Activated CD4-positive, alpha-beta T cell treated with anti-CD3 and anti-CD28 coated beads for 1 hour (primary cell): ENCODE results near the gene HSD11B1L.

Experiments
- DNase-seq: peaks from one replicate; pipeline ENCODE4 v3.0.0-alpha.2; 2020

The HSD11B1L gene

DNA sequence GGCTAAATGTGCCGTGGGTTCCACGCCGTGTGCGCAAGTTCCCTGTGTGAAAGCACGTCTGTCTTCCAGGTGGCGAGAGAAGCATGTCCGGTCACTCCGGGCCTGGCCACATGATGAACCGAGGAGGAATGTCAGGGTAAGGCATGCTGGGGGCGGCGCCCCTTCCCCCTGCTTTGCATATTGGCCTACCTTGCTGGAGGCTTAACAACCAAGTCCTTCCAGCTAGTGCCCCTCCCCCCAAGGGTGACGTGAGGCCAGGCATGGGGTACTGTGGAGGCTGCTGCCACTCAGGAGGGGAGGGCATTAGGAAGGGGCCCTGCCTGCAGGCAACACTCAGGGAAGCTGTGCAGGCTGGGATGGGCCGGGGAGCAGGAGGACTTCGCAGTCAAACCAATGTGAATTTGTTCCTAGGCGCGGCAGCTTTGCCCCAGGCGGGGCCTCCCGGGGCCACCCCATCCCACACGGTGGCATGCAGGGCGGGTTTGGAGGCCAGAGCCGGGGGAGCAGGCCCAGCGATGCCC, 13.0 kb upstream of the HSD11B1L start:
- no peak for DNase-seq

DNA sequence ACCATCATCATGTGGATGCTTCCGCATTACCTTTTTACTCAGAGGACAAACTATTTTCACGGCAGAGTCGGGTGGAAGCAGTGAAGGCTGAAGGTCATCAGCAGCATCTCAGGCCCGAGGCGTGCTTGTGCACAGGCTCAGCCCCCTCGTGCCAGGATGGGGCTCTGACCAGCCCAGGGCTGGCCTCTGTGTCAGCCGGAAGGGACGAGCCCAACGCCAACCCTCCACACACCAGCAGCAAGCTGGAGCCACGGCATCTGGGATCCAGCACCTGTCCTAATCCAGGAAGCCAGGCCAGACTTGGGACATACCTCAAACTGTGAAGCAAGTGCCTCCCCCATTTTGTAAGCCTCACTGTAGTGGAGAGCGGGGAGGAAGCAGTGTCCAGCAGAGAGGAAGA, 11.6 kb upstream of the HSD11B1L start:
- DNase-seq: no peak

DNA sequence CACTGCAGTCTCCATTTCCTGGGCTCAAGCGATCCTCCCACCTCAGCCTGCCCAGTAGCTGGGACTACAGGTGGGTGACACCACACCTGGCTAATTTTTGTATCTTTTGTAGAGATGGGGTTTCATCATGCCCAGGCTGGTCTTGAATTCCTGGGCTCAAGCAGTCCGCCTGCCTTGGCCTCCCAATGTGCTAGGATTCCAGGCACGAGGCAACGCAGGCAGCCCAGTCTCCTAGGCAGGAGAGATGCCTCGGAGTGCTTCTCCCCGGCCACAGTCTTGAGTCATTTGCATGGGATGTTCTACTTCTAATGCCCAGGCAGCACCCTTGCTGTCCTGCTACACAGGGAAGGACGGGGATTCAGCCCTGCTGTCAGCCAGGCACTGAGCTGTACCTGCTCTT, 9.2 kb upstream of the HSD11B1L start:
- DNase-seq: no peak

DNA sequence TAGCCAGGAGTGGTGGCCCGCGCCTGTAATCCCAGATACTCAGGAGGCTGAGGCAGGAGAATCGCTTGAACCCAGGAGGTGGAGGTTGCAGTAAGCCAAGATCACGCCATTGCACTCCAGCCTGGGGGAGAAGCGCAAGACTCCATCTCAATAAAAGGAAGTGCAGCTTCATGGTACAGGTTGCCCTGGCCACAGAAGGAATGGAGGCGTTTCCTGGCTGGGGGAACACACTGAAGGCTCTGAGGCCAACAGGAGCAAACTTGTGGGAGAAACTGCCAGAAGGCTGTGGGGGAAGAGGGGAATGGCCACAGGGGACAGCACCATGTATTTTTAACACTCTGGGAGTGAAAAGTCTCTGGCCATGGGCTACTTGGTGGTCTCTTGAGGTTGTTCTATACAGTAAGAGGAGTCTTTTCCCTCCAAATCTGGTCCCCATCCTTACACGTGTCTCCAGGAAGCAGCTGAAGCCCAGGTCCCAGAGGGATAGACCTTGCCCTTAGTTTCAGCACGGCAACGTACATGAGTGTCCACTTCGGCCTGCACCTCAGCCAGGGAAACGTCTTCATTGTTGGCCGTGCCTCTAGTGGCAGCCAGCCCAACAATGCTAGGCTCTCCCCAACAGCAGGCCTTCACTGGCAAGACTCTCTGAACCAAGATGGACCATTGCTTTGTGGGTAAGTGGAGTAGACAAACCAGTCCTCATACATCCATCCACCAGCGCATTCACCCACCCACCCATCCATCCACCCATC, 7.9 kb upstream of the HSD11B1L start:
- DNase-seq: no peak

DNA sequence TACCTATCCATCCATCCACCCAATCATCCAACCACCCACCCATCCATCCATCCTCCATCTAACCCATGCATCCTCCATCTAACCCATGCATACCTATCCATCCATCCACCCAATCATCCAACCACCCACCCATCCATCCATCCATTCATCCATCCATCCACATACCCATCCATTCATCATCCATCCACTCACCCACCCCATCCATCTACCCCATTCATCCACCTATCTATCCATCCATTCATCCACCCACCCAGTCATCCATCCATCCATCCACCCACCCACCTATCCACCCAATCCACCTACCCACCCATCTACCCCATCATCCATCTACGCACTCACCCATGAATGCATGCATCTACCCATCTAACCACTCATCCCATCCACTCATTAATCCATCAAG, 7.1 kb upstream of the HSD11B1L start:
- no peak for DNase-seq

DNA sequence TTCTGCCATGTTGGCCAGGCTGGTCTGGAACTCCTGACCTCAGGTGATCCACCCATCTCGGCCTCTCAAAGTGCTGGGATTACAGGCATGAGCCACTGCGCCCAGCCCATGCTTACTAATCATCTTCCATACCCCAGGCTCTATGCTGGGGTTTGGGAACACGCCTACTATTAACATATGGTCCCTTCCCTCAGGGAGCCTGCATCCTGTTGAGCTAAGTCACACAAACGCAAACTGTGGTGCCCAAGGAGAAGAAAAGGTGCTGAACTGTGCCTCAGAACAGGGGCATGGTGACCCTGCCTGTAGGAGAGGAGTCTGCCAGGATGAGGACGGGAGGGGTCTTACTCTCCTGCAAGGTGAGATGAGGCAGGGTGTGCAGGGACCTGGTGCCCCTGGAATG, 6.1 kb upstream of the HSD11B1L start:
- no peak for DNase-seq

DNA sequence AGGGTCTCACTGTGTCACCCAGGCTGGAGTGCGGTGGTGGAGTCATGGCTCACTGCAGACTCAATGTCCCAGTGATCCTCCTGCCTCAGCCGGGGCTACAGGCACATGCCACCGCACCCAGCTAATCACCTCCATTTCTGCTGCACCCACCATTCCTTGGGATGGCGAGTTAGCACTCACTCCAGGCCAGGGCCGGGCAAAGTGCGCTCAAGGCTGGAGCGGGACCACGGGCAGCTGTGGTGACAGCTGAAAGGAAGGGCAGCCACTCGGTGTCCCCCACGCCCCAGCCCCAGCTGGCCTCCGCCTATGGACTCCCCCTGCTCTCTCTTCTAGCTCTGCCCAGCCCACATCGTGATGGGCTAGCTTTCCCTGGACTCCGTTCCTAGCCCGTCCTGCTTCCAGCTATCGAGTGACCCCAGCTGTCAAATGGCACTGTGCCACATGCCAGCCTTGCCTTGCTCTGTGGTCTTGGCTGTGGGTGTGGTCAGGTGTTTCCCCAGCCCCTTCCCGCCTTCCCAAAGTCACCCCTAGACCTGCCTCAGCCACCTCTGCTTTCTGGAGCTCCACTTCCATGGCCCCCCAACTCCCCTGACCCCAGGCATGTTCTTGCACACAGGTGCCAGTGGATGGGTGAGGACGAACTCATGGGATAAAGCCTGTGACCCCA, 4.6 kb upstream of the HSD11B1L start:
- DNase-seq: no peak

DNA sequence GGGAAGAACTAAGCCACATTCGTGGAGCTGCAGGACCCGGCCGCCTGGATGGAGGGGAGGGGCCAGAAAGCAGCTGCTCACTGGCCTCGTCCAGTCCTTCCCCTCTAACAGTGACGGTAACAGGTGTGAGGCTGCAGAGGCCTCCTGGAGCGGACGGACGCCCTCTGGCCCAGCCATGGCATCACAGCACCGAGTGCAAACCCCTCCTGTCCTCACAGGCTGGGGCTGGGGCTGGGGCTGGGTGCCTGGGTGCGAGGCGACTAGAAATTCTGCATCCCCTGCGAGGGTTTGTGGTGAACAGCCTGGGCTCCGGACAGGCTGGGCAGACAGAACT, 4.1 kb upstream of the HSD11B1L start:
- DNase-seq: no peak

DNA sequence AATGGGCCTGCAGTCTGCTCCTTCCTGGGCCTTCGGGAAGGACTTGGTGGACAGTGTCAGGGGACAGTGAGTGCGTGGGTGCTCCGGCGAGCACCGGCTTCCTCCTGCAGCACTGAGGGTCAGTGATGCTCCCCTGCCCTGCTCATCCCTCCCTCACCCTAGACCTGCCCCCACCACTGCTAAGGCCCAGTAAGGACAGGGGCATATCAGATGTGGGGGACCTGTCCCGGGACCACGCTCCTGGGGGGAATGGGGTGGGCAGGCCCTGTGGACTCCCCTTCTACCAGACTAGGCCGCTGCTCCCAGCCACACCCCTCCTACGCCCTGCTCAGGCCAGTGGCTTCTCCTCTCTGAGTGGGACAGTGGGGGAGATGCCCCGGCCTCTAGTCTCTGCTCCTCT, 3.7 kb upstream of the HSD11B1L start:
- no peak for DNase-seq

DNA sequence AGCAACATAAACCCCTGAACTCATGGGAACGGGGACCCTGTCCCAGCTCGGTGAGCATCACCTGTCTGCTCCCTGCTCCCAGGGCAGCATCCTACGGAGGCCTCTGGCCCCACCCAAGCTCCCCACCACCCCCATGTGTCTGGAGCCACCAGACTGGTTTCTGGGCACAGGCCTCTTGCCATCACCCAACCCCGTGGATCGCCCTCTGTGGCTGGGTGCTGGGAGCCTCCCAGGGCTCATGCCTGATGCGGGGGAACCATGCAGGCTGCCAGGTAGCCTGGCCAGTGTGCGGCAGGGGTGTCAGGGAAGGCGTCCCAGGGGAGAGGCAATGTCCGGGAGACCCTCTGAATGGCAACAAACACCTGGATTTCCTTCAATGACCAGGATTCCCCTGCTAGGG, 3.2 kb upstream of the HSD11B1L start:
- no peak for DNase-seq

DNA sequence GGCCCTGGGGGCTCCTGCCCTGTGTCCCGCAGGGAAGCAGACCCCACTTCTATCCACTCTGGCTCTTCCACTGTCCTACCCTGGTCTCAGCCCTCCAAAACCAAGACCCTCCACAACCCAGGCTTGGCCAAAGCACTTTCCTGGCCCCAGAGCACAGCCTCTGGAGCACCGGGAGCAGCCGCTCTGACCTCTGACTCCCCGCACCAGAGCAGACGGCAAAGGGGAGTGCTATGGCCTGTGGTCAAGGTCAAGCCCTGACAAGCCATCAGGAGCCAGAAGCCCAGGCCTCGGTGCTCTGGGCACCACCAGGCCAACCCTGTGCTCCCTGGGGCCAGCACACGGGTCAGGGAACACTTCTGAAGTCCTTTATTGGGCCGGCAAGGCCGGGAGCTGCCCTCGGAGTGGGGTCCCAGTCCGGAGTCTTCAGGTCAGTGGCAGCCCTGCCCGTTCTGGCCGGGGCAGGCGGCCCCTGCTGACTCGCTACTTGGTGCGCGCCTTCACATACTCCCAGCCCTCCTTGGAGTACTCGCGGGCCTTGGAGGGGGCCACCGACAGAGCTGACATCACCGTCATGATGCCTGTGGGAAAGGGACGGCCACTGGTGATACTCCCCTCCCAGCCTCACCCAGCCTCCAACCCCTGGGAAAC, 2.6 kb upstream of the HSD11B1L start:
- DNase-seq: no peak

DNA sequence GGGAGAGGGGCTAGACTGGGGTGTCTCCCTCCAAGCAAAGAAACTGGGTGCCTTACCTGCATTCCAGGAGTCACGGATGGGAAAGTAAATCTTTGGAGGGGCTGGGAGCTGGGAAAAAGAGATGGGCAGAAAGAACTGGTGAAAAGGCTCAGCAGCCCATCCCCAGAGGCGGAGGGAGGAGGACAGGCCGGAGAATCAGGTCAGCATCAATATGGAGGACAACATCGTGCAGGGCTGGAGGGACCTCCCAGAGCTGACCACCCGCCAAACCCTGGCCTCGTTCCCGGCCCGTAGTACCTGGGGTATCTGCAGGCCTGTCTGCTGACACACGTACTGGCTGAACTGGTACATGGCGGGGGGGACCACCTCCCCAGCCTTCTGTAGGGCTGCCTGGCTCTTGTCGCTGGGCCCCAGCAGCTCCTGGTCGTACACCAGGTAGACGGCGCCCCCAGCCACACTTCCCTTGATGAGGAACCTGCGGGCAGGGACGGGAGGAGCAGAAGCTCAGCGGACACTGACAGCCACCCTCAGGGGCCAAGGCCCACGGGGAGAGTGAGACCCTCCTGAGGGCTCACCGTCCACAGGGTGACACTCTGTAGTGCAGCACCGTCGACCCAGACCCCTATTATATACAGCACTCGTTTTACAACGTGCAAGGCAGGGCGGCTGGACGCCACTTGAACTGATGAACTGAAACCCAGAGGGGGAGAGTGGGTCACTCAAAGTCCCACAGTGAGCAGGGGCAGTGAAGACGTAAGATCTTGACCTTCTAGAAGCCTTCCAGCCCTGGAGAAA, 1.3 kb upstream of the HSD11B1L start:
- DNase-seq: no peak

DNA sequence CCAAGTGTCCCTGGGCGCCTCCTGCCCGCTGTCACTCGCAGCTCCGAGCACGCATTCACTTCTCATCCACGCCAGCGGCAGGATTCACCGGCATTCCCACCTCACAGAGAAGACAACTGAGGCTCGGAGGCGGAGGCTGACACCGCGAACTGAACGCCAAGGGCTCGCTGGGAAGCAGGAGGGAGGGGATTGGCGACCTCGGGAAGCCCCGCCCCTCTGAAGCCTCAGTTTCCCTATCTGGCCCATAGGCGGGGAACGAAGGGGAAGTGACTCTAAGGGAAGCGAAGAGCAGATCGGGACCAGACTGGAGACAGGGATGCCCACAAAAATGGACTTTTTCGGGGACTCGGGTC, 767 bp upstream of the HSD11B1L start:
- DNase-seq: no peak

DNA sequence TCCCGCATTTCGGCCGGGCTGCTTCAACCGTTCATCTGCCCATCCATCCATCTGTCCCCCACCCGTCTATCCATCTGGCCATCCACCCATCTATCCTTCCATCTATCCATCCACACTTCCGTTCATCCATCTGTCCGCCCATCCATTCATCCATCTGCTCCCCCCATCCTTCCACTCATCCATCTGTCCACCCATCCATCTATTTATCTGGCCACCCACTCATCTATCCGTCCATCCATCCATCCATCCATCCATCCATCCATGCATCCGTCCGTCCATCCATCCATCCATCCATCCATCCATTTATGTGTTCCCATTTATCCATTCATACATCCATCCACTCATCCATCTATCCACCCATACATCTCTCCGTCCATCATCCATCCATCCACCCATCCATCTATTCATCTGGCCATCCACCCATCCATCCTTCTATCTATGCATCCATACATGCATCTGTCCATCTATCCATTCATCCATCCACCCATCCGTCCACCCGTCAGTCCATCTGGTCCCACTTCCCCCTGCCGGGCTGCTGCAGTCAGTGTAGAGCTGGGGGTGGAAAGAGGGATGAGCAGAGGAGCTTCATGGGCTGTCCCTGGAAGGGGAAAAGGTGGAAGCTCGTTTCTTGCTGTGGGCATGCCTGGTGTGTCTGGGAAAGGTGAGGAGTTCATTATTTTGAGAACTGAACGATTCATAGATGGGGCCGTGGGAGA, 722 bp downstream of the HSD11B1L start:
- no peak for DNase-seq

DNA sequence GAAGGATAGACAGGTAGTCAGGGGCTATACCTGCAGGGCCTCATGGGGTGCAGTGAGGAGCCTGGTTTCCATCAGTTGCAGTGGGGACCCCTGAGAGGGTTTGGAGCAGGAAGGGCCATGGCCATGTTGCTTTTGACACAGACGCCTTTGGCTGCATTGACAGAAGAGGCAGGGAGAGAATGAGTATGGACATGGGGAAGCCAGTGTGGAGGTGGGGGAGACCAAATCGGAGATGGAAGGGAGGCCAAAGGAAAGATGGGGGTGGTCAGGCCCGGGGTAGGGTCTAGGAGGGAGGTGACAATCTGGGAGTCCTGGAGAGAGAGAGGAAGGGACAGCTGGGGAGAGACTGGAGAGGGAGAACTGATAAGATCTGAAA, 1.3 kb downstream of the HSD11B1L start:
- no peak for DNase-seq

DNA sequence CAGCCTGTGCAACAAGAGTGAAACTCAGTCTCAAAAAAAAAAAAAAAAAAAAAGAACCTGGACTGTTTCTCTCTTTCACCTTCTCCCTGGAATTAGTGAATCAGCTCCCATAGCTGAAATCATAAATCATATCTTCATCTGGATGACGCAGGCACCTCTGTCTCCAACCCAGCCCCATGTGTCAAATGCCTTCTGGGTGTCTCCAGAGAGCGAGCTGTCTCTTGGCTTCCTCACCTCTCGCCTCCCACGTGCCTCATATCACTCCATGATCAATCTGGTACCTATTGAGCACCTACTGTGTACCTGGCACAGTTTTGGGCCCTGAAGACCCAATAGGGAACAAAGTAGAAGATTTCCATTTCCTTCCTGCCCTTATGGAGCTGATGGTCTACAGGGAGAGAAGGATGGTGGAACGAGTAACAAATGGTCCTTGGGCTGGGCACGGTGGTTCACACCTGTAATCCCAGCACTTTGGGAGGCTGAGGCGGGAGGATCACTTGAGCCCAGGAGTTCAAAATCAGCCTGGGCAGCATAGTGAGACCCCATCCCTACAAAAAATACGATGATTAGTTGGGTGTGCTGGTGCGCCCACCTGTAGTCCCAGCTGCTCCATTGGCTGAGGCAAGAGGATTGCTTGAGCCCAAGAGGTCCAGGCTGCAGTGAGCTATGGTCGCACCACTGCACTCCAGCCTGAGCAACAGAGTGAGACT, 2.5 kb downstream of the HSD11B1L start:
- DNase-seq: no peak

DNA sequence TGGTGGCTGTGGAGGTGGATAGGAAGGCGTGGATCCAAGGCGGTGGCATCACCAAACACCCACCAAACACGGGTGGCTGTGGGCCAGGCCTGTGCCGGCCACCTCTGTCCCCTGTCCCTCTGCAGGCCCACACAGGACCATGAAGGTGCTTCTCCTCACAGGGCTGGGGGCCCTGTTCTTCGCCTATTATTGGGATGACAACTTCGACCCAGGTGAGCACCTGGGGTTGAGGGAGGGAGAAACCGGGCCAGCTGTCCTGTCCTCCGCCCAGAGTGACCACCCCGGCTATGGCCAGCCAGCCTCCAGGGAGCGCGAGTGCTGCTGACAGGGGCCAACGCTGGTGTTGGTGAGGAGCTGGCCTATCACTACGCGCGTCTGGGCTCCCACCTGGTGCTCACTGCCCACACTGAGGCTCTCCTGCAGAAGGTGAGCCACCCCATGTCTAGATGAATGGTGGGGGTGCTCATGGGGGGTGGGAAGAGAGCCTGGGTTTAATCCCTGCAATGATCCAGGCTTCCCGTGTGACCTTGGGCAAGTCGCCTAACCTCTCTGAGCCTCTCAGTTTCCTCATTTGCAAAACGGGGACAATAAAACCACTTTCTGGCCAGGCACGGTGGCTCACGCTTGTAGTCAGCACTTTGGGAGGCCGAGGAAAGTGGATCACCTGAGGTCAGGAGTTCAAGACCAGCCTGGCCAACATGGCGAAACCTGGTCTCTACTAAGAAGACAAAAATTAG, 4.0 kb downstream of the HSD11B1L start:
- DNase-seq: no peak

DNA sequence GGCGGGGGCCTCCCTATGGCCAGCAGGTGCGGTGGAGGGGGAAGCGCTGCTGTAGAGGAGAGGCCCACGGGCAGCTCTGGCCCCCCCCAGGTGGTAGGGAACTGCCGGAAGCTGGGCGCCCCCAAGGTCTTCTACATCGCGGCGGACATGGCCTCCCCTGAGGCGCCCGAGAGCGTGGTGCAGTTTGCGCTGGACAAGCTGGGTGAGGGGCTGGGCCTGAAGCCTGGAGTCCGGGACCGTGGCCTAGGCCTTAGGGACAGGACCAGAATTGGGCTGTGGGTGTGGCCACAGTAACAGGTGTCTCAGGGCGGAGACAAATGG, 5.5 kb downstream of the HSD11B1L start:
- DNase-seq: no peak

DNA sequence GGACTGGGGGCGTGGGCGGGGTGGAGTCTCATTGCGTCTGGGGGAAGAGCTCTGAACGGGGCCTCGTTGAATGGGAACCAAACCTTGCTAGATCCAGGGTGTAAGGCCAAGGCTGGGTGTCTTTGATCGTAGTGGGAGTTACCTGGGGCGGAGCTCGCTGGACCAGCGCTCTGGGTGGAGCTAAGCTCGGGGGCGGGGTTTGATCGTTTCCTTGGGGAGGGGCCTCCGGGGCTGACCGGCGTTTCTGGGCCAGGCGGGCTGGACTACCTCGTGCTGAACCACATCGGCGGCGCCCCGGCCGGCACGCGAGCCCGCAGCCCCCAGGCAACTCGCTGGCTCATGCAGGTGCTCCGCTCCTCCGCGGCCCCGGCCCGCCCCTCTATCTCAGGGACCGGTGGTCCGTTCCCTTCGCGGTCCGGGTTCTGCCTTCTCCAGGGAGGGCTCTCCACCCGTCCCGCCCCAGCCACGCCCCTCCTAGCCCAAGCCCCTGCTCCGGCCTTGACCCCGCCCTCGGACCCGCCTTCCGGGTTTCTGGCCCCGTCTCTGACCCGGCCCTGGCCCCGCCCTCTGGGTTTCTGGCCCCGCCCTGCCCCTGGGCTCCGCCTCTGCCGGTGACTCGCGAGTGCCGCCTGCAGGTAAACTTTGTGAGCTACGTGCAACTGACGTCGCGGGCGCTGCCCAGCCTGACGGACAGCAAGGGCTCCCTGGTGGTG, 6.0 kb downstream of the HSD11B1L start:
- peak; percentile 86 for DNase-seq

DNA sequence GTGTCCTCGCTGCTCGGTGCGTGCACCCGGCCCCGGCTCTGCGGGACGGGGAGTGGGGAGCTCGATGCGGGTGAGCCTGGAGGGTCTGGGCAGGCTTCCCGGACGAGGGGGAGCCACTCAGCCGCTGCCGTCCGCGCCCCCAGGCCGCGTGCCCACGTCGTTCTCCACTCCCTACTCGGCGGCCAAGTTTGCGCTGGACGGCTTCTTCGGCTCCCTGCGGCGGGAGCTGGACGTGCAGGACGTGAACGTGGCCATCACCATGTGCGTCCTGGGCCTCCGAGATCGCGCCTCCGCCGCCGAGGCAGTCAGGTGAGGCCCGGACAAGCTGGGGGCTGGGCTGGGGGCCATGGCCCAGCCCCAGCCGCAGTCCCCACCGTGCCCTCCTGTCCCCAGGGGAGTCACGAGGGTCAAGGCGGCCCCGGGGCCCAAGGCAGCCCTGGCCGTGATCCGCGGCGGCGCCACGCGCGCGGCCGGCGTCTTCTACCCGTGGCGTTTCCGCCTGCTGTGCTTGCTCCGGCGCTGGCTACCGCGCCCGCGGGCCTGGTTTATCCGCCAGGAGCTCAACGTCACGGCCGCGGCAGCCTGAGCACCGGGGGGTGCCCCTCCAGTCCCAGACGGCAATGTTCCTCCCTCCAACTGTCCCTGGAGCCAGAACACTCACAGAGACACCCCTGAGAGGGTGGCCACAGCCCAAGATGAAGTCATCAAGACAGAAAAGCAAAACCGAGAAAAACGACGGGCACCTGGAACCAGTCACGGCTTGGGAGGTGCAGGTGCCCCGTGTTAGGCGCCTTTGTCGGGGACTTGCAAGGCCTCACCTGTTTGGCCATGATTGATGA, 6.8 kb downstream of the HSD11B1L start:
- DNase-seq: no peak
